ENCODE results near the gene PHYHD1.
"Not testable (repeated sequence)": the region's sequence is repeated elsewhere in the genome, so short reads cannot be mapped to it uniquely, and the experiment has no call there.

The PHYHD1 gene

GRCh38 chr9:128921881-128922763, 1.3 kb downstream of the PHYHD1 start:
- no peak for DNase-seq (ENCODE audit: low read depth, low spot score)

- DNase-seq (ENCODE audit: low read depth, low spot score), result no peak
Observed at GRCh38 chr9:128923493-128923883, 2.7 kb downstream of the PHYHD1 start.

- no peak for DNase-seq (ENCODE audit: low read depth, low spot score)
Observed at GRCh38 chr9:128927731-128928411, 7.1 kb downstream of the PHYHD1 start.

- DNase-seq (ENCODE audit: low read depth, low spot score), result no peak
Observed at GRCh38 chr9:128928624-128929023, 7.8 kb downstream of the PHYHD1 start.

- no peak for DNase-seq (ENCODE audit: low read depth, low spot score)
Observed at GRCh38 chr9:128929560-128929959, 8.8 kb downstream of the PHYHD1 start.

- no peak for DNase-seq (ENCODE audit: low read depth, low spot score)
Observed at GRCh38 chr9:128933731-128934130, 12.9 kb downstream of the PHYHD1 start.

- no peak for DNase-seq (ENCODE audit: low read depth, low spot score)
Observed at GRCh38 chr9:128936171-128936865, 15.5 kb downstream of the PHYHD1 start.

- no peak for DNase-seq (ENCODE audit: low read depth, low spot score)
Observed at GRCh38 chr9:128937310-128938165, 16.8 kb downstream of the PHYHD1 start.

- no peak for DNase-seq (ENCODE audit: low read depth, low spot score)
Observed at GRCh38 chr9:128940271-128940921, 19.6 kb downstream of the PHYHD1 start.

GRCh38 chr9:128940946-128941755, 20.4 kb downstream of the PHYHD1 start:
- DNase-seq (ENCODE audit: low read depth, low spot score), result no peak

GRCh38 chr9:128943832-128944620, 23.2 kb downstream of the PHYHD1 start:
- no peak for DNase-seq (ENCODE audit: low read depth, low spot score)

GRCh38 chr9:128944966-128945365, 24.2 kb downstream of the PHYHD1 start:
- DNase-seq (ENCODE audit: low read depth, low spot score), result not testable (repeated sequence)

GRCh38 chr9:128945798-128946501, 25.2 kb downstream of the PHYHD1 start:
- DNase-seq (ENCODE audit: low read depth, low spot score), result no peak

GRCh38 chr9:128946571-128947276, 25.9 kb downstream of the PHYHD1 start:
- DNase-seq (ENCODE audit: low read depth, low spot score), result no peak

- no peak for DNase-seq (ENCODE audit: low read depth, low spot score)
Observed at GRCh38 chr9:128947277-128947526, 26.4 kb downstream of the PHYHD1 start.

GRCh38 chr9:128947527-128948301, 26.9 kb downstream of the PHYHD1 start, which contains the start of the genes DOLK and NUP188:
Gene DOLK, minus strand, starts transcription at chr9:128947603. Its CDS starts 300 bp downstream, at chr9:128947303.
Gene NUP188, plus strand, starts transcription at chr9:128947699. Its CDS starts 21 bp downstream, at chr9:128947720.
- DNase-seq (ENCODE audit: low read depth, low spot score), result peak; percentile 99

GRCh38 chr9:128961403-128961802, 40.6 kb downstream of the PHYHD1 start:
- DNase-seq (ENCODE audit: low read depth, low spot score), result not testable (repeated sequence)
